ENCODE data around the gene CLCA1. TPM values are rescaled to one million over a fixed set of nuclear protein-coding genes. Genes with fewer than 3 reads are reported as not detected.
"Not testable (repeated sequence)": the region's sequence is repeated elsewhere in the genome, so short reads cannot be mapped to it uniquely, and the experiment has no call there.

CLCA1 gene
- total RNA-seq, 2 donors from 2014 or later, result not detected

GRCh38 chr1:86499987-86500593, 31.4 kb downstream of the CLCA1 start:
- intact Hi-C loops (cut with DNase I), result no loop called here
- DNase-seq (ENCODE audit: low spot score), result no peak

- DNase-seq (ENCODE audit: low spot score), result no peak
- intact Hi-C loops (cut with DNase I), result no loop called here
Observed at GRCh38 chr1:86500714-86501113, 32.0 kb downstream of the CLCA1 start.

DNA sequence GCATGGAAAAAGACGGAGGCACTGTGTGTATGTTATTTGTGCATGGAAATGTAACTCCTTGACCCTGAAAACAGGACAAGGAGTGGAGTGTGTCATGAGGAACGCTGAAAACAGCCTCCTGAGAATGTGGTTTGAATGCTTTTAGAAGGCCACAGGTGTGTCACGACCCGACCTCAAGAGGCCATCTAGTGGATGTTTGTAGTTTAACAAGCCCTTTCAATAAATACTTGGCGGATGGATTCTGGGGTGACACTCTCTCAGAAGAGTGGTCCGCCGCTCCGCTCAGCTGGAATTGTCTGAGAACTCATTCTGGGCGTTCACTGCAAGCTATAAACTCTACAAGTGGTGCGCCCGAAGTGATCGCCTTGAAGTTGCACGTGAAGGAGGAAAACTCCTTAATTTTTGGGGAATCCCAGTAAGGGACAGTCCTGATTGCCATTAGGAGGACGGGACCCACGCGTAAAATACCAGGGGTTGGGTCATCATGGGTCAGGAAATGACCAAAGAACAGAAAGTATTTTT, 33.5 kb downstream of the CLCA1 start:
- DNase-seq (ENCODE audit: low spot score); intact Hi-C loops (cut with DNase I): not testable (repeated sequence)

DNA sequence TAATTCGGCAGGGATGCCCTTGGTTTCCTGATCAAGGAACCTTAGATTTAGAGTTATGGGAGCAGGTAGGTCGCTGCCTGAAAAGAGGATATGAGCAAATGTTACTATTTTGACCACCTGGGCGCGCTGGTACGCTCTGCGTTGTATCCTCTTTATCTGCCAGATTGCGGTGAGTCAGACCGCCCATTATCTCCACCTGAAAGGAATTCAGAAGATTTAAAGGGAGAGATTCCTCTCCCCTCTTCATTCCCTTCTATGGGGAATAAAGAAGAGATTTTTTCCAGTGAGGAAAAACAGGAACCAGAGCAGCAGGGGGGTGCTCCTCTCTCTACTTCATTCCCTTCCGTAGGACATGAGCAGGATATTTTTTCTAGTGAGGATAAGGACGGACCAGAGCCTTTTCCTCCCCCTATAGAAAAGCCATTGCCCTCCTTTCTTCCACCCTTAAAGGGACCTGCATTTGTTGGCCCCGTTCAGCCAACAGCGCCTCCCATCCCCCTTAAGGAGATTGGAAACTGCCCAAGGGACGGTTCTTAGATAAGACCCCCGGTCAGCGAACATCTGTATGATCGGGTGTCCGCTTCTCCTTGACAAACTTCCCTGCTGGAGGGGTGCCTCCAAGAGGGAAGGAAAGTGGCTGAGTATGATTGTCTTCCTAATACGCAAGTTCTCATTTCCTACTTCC, 34.1 kb downstream of the CLCA1 start:
- DNase-seq (ENCODE audit: low spot score), result no peak
- intact Hi-C loops (cut with DNase I), result no loop called here

DNA sequence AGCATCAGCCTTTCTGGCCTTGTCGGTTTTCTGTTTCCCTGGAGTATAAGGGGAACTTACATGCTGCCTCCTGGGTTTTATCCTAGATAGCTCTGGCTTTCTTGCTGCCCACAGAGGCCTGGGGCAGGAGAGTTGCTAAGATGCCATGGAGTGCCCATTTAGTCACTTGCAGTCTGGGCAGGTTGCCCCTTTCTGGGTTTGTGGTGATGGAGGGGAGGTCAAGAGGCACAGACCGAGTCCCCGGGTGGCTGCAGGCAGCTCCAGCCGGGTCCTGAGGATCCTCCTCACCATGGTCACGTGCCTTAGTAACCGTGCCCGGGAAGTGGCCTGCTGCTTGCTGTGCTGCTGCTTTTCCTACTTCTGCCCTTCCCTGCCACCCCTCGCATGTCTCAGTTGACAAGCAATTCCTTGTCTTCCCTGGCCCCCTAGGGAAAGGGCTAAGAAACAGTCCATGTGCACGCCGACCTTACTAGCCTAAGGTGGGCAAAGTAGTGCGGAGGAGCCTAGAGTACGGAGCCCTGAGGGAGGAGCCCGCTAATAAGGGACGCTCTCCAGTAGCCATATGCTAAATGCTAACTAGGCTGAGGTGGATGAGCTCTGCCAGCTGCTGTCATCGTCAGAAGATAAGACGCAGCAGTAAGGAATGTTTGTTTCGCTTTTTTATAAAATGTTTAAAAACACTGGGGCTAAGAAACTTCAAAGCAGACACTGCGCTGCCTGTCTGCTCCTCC, 34.8 kb downstream of the CLCA1 start:
- intact Hi-C loops (cut with DNase I), result no loop called here
- DNase-seq (ENCODE audit: low spot score), result peak; percentile 83

DNA sequence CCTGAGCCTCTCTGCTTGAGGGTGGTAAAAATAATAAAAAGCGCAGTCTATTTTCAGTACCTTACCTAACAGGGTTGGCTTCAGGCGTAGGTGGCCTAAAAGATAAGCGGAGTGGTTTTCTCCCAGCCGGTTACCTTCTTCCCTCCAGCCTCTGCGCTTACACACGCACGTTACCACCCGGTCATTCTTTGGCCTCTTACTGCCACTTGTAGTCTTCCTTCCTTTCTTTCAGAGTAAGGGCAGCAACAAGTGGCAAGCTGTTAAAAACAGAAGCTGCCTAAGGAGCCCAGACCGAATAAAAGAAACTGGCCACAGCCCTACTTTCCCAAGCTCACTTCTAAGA, 35.4 kb downstream of the CLCA1 start:
- DNase-seq (ENCODE audit: low spot score), result no peak
- intact Hi-C loops (cut with DNase I), result no loop called here

DNA sequence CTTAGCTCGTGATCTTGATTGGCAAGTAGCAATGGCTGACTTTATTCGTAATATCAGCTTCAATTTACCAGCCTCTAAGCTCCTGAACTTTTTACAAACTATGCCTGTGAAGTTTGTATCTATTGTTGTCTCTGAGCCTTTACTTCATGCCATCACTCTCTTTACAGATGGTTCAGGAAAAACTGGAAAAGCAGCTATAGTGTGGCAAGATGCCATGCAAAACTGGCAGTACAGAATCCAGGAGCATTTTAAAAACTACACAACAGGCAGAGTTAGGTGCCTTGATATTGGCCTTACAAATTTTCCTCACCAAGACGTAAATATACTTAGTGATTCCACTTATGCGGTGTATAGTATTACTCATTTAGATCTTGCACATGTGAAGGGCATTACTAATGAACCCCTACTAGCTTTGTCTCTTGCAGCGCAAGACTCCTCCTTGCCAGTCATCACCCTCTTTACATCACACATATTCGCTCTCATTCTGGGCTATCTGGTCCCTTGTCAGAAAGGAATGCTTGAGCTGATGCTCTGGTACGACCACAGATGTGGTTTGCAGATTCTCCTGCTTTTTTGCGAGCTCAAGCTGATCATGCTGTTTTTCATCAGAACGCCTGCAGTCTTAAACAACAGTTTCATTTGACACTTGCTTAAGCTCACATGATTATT, 36.3 kb downstream of the CLCA1 start:
- intact Hi-C loops (cut with DNase I), result no loop called here
- no peak for DNase-seq (ENCODE audit: low spot score)

DNA sequence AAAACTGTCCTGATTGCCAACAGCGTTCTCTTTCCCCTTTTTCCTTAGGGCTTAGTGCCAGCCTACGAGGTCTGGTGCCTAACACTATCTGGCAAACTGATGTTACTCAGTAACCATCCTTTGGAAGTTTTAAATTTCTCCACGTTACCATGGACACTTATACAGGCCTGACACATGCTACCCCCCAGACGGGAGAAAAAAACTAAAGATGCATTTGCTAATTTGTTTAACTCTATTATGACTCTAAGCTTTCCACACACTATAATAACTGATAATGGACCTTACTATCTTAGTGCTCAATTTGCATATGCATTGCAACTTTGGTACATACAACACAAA, 36.8 kb downstream of the CLCA1 start:
- intact Hi-C loops (cut with DNase I), result no loop called here
- DNase-seq (ENCODE audit: low spot score), result no peak

- intact Hi-C loops (cut with DNase I), result no loop called here
- no peak for DNase-seq (ENCODE audit: low spot score)
Observed at GRCh38 chr1:86507935-86508582, 39.3 kb downstream of the CLCA1 start.

DNA sequence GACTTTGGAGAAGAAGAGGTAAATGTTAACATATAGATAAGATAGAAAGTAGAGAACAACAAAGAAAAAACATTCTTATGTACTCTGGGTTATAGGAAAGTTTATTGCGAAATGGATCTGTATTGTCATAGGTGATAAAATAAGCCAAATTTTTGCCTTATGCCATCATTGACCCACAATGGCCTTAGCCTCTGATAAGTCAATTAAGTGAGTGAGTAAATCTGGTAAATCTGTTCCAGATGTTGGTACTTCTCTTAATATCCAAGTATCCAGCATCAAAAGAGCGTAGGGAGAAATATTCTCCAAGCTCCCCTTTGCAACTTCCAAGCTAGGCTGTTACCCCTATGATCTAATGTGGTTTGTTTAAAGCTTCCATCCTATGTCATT, 39.8 kb downstream of the CLCA1 start:
- intact Hi-C loops (cut with DNase I), result no loop called here
- no peak for DNase-seq (ENCODE audit: low spot score)

DNA sequence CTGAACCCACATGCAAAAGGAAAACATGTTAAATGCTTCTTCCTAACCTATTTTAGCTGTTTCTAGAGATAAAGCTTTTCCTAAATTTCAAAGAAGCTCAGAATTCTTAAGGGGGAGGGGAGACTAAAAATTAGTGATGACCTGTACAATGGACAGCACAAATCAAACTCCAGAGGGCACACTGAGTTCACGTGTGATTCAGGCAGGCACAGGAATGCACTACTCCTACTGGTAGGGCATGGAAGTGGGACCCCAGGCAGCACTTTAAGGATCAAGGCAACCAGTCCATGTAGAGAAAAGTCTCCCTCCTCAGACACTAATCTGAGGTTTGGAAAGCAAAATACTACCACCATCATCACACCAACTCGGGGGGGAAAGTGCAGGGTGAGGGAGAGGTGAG, 46.9 kb downstream of the CLCA1 start:
- no peak for DNase-seq (ENCODE audit: low spot score)
- intact Hi-C loops (cut with DNase I), result no loop called here

- intact Hi-C loops (cut with DNase I), result no loop called here
- DNase-seq (ENCODE audit: low spot score), result no peak
Observed at GRCh38 chr1:86516335-86516734, 47.6 kb downstream of the CLCA1 start.

DNA sequence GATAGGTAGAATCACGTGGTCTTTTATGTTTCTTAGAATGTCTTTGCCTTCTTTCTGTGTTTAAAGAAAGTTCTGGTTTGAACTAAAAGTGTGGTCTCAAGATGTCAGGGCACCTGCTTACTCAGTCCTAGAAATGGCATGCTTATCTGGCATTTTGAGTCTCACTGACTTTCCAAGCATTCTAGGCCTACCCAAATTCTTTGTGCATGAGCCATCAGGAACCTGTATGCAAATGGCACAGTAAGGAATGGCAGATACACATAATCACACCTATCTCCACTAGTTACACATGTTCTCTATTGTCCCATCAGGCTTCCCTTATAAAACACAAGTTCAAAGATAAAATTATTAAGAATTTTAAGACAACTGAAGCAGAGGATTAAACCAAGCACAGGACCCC, 48.6 kb downstream of the CLCA1 start:
- DNase-seq (ENCODE audit: low spot score), result no peak
- intact Hi-C loops (cut with DNase I), result no loop called here

GRCh38 chr1:86520789-86521521, 52.2 kb downstream of the CLCA1 start:
- intact Hi-C loops (cut with DNase I), result no loop called here
- no peak for DNase-seq (ENCODE audit: low spot score)

DNA sequence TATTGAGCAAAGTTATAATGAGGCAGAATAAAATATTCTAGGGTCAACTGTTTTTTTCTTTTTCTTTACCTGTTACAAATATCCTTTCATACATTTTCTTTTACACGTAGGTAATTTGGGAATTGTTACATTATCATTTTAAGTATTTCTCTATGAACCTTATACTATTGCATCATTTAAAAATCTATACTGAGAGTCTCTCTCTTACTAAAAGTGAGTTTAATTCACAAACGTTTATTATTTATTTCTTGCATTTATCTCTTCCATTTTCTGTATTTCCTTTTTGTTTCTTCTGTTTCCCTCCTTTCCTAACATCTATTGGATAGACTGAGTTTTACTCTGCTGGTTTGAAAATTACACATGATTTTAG, 52.8 kb downstream of the CLCA1 start:
- no peak for DNase-seq (ENCODE audit: low spot score)
- intact Hi-C loops (cut with DNase I), result no loop called here

- no peak for DNase-seq (ENCODE audit: low spot score)
- intact Hi-C loops (cut with DNase I), result no loop called here
Observed at GRCh38 chr1:86522240-86522639, 53.5 kb downstream of the CLCA1 start.

- peak; percentile 78 for DNase-seq (ENCODE audit: low spot score)
- intact Hi-C loops (cut with DNase I), result no loop called here
Observed at GRCh38 chr1:86523670-86524354, 55.1 kb downstream of the CLCA1 start.

DNA sequence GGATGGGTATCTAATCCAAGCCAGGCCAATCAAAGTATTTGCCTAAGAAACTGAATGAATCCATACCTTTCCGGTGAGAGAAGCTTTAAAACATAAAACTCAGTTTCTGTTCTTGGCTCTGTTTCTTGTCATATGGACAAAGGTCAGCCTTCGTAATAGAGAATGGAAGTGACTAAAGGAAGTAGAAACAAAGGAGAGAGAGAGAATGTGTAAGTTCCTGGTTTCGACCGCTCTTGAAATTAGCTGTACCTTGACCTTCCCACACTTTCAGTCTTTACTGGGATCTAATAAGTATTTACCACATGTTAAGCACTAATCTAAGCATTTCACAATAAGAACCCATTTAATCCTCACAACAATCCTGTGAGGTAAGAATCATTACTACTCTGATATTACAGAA, 58.6 kb downstream of the CLCA1 start:
- intact Hi-C loops (cut with DNase I), result no loop called here
- DNase-seq (ENCODE audit: low spot score), result no peak
